Astrocyte of the hippocampus (primary cell): ENCODE results near the gene TUT1.

Experiments
- DNase-seq: peaks from one replicate; pipeline ENCODE4 v3.0.0; 2011; ENCODE audit warnings: low read depth, low spot score

Gene TUT1

GRCh38 chr11:62542111-62542745, 49.1 kb downstream of the TUT1 start:
- DNase-seq: no peak

GRCh38 chr11:62540804-62541701, 50.3 kb downstream of the TUT1 start:
- no peak for DNase-seq

- peak; percentile 96 for DNase-seq
Measured at GRCh38 chr11:62539238-62539925, 51.9 kb downstream of the TUT1 start.

- no peak for DNase-seq
Measured at GRCh38 chr11:62538470-62539237, 52.7 kb downstream of the TUT1 start.

GRCh38 chr11:62536301-62536957, 54.9 kb downstream of the TUT1 start:
- DNase-seq: no peak

- no peak for DNase-seq
Measured at GRCh38 chr11:62535802-62536201, 55.5 kb downstream of the TUT1 start.

- no peak for DNase-seq
Measured at GRCh38 chr11:62534779-62535545, 56.4 kb downstream of the TUT1 start.

- DNase-seq: no peak
Measured at GRCh38 chr11:62532096-62532495, 59.2 kb downstream of the TUT1 start.
